SJCRH30 (cell line): ENCODE results near the gene TBCE. TPM values are rescaled to one million over a fixed set of nuclear protein-coding genes. Genes with fewer than 3 reads are reported as not detected.

Experiments used
- DNase-seq, 2 experiments: peaks; one replicate each; pipeline ENCODE4 v3.0.0-alpha.2; 2015 to 2020
- H3K27ac ChIP-seq: fragments of 250-450 bp; sonication (Bioruptor Pico); 2 replicates; pipeline ENCODE4 v1.5.1; 2020; ENCODE audit warnings: mild to moderate bottlenecking, moderate library complexity
- H3K27me3 ChIP-seq: fragments of 250-450 bp; sonication (Bioruptor Pico); 2 replicates; pipeline ENCODE4 v1.5.1; 2020; ENCODE audit warnings: mild to moderate bottlenecking, moderate library complexity
- H3K36me3 ChIP-seq: fragments of 250-450 bp; sonication (Bioruptor Pico); 2 replicates; pipeline ENCODE4 v1.5.1; 2020; ENCODE audit warnings: mild to moderate bottlenecking, moderate library complexity
- H3K4me1 ChIP-seq: fragments of 250-450 bp; sonication (Bioruptor Pico); 2 replicates; pipeline ENCODE4 v1.5.1; 2020; ENCODE audit warnings: mild to moderate bottlenecking, moderate library complexity
- H3K4me3 ChIP-seq: fragments of 250-450 bp; sonication (Bioruptor Pico); 2 replicates; pipeline ENCODE4 v1.5.1; 2020; ENCODE audit warnings: mild to moderate bottlenecking, moderate library complexity
- H3K9me3 ChIP-seq: fragments of 250-450 bp; sonication (Bioruptor Pico); replicated peaks from 2 replicates; pipeline ENCODE4 v1.5.1; 2020; ENCODE audit warnings: mild to moderate bottlenecking, moderate library complexity
- total RNA-seq: library from RNA; depleted of rRNA; stranded (reverse); fragments of >200 nt; shearing (Covaris generic); gene quantifications from 2 replicates; pipeline ENCODE4 v1.2.3, GENCODE V29; 2014

Gene TBCE
- total RNA-seq, 1 experiment from 2014 or later: 38.6 TPM

- H3K36me3 ChIP-seq: no peaks in the 10 kb centered on the region; the same call in 1 of the 2 replicates
- H3K9me3 ChIP-seq: no peaks in the 10 kb centered on the region
- H3K27ac ChIP-seq: peak overlapping the region; percentile 7; the same call in 1 of the 2 replicates
Measured at GRCh38 chr1:235411489-235412486, 44.6 kb downstream of the TBCE start.

DNA sequence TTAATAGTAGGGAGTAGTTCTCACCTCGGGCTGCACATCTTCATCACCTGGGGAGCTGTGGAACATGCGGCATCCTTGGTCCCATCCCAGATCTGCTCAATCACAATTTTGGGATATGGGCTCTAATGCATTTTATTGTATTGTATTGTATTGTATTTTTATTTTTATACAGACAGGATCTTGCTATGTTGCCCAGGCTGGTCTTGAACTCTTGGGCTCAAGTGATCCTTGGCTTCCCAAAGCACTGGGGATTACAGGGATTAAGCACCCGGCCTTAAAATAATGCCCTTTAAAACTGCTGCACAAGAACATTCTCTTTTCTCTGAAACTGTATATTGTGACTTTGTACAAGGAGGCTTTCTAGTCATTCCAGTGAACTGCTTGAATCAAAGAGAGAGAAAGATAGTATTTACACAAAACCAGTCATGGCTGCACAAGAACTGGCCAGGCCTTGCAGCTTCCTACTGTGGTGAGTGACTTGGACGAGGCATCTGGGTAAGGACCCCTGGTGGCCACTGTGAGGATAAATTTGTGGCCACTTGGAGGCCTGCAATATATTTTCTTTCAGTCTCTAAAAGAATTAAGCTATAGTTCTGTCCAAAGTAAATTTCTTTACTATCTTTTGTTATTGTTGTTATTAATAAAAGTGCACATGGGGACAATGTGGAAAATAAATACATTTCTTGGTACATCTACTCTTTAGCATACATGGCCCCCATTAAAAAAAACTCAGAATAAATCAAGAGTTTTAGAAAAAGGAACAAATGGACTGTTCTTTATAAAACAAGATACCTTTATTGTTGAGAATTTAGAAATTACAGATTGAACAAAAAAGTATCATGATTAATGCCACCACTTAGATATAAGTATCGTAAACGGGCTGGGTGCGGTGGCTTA, 48.0 kb downstream of the TBCE start:
- peaks cover 2% of the 10 kb centered on the region; the same call in 1 of the 2 replicates for H3K36me3 ChIP-seq
- H3K4me1 ChIP-seq: no peaks in the 10 kb centered on the region
- no peaks in the 10 kb centered on the region for H3K27me3 ChIP-seq
- H3K9me3 ChIP-seq: no peaks in the 10 kb centered on the region
- no peak overlapping the region for H3K27ac ChIP-seq
- peak; percentile 76 to 85 for DNase-seq
- no peak overlapping the region for H3K4me3 ChIP-seq

More at GRCh38 chr1:235411489-235412486, 44.6 kb downstream of the TBCE start:
- Histone ChIP-seq H3K27me3 (no peaks in the 10 kb centered on the region), H3K4me1 (peaks cover 24% of the 10 kb centered on the region), H3K4me3 (no peak overlapping the region)
- DNase-seq: peak in 1 of 2 experiments; percentile 39

DNA sequence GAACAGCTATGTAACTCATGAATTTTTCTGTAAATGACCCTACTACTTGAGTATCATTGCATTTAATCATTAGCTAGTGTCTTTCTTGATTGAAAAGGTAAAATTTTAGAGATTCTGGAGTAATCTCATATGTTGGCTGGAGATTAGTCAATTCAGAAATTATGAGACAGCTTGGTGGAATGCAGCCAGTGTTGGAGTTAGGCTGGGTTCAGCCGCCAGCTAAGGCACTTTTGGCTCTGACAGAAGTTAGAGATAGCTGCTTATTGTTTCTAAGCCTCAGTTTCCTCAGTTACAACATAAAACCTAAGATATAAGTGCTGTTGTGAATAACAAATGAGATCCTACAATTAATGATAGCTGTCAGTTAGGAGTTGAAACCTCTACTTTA, 49.4 kb downstream of the TBCE start:
- Histone ChIP-seq H3K9me3 (no peaks in the 10 kb centered on the region), H3K36me3 (peaks cover 2% of the 10 kb centered on the region; the same call in 1 of the 2 replicates), H3K27me3 (no peaks in the 10 kb centered on the region), H3K4me1 (no peaks in the 10 kb centered on the region; the same call in 1 of the 2 replicates), H3K4me3 (no peak overlapping the region), H3K27ac (no peak overlapping the region)
- DNase-seq: no peak

- H3K36me3 ChIP-seq: peaks cover 2% of the 10 kb centered on the region; the same call in 1 of the 2 replicates
- peaks cover 5% of the 10 kb centered on the region for H3K4me1 ChIP-seq
- DNase-seq: peak; percentile 49 to 81
- no peaks in the 10 kb centered on the region for H3K9me3 ChIP-seq
- H3K27me3 ChIP-seq: no peaks in the 10 kb centered on the region
- no peak overlapping the region for H3K4me3 ChIP-seq
- no peak overlapping the region for H3K27ac ChIP-seq
Measured at GRCh38 chr1:235417086-235417697, 50.0 kb downstream of the TBCE start.

DNA sequence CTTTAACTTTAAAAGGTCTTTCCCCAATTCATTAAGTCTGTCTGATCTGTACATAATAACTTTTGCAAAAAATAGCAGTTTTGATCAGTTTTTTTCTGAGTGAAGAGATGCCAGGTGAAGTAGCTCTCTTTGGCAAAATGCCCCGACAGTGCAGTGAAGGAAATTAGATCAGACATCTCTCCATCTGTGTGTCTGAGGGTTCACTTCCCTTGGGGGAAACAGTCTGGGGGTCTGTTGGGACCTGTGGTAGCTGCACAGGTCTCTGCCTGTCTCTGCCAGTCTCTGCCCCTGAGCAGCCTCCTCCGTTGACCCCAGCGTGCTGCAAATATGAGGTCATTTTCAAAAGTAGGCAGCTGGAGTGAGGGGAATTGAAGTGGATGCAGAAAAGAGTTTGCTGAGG, 54.5 kb downstream of the TBCE start:
- DNase-seq: peak; percentile 25 to 38
- H3K27me3 ChIP-seq: no peaks in the 10 kb centered on the region
- H3K9me3 ChIP-seq: no peaks in the 10 kb centered on the region
- H3K27ac ChIP-seq: no peak overlapping the region
- H3K36me3 ChIP-seq: 0 out of 2 replicates have a peak, but pooled peaks cover 2% of the 10 kb centered on the region
- no peak overlapping the region for H3K4me3 ChIP-seq
- H3K4me1 ChIP-seq: peaks cover 15% of the 10 kb centered on the region

DNA sequence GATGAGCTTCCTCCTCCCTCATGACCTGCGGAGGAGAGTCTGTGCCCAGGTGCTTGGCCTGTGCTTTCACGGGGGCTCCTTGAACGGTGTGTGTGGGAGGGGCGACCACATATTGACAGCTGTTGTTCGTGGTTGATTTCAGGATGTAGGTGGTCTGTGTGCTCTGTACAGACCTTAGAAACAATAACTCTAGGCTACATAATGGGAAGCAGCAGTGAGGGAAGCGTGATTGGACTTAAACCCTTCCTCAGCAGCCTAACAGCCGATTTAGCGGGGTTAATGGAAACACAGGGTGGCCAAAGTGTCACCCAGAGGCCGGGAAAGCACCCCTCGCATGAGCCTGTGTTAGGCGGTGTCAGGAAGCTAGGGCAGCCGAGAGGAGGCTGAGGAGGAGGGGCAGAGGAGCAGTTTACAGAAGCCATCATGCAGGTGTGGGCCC, 56.0 kb downstream of the TBCE start:
- Histone ChIP-seq H3K4me3 (no peak overlapping the region), H3K27me3 (no peaks in the 10 kb centered on the region), H3K9me3 (no peaks in the 10 kb centered on the region), H3K36me3 (no peaks in the 10 kb centered on the region), H3K4me1 (peaks cover 15% of the 10 kb centered on the region), H3K27ac (0 out of 2 replicates have a peak overlapping the region, but pooled peaks have one; percentile 20)
- peak; percentile 28 to 62 for DNase-seq

GRCh38 chr1:235424092-235424491, 56.9 kb downstream of the TBCE start:
- no peak overlapping the region for H3K27ac ChIP-seq
- no peak overlapping the region for H3K4me3 ChIP-seq
- peaks cover 15% of the 10 kb centered on the region for H3K4me1 ChIP-seq
- no peaks in the 10 kb centered on the region for H3K36me3 ChIP-seq
- no peaks in the 10 kb centered on the region for H3K9me3 ChIP-seq
- no peaks in the 10 kb centered on the region for H3K27me3 ChIP-seq
- DNase-seq: no peak

- Histone ChIP-seq H3K27ac (no peak overlapping the region), H3K9me3 (no peaks in the 10 kb centered on the region), H3K4me1 (peaks cover 15% of the 10 kb centered on the region), H3K4me3 (no peak overlapping the region), H3K27me3 (no peaks in the 10 kb centered on the region), H3K36me3 (no peaks in the 10 kb centered on the region)
- DNase-seq: no peak
Measured at GRCh38 chr1:235425357-235425756, 58.1 kb downstream of the TBCE start.

DNA sequence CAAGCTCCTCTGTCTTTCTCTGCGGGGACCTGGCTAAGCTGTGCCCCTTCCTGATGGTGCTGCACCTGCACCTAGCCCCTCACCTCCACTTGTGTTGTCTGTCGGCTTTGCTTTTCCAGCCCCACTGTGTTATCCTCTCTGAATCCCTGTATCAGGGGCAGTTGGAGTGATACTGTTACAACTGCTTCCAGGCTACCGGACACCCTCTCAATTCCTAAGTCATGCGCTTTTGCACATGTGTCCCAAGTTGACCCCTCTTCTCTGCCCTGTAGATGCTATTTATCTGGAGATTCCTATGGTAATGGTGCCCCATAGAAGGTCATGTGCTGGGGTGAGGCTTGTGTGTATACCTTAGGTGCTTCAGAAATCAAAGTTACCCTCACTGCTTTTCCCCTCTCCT, 58.9 kb downstream of the TBCE start:
- no peak overlapping the region for H3K27ac ChIP-seq
- no peaks in the 10 kb centered on the region for H3K27me3 ChIP-seq
- H3K4me1 ChIP-seq: peaks cover 15% of the 10 kb centered on the region
- no peaks in the 10 kb centered on the region for H3K36me3 ChIP-seq
- H3K4me3 ChIP-seq: no peak overlapping the region
- H3K9me3 ChIP-seq: no peaks in the 10 kb centered on the region
- no peak for DNase-seq

DNA sequence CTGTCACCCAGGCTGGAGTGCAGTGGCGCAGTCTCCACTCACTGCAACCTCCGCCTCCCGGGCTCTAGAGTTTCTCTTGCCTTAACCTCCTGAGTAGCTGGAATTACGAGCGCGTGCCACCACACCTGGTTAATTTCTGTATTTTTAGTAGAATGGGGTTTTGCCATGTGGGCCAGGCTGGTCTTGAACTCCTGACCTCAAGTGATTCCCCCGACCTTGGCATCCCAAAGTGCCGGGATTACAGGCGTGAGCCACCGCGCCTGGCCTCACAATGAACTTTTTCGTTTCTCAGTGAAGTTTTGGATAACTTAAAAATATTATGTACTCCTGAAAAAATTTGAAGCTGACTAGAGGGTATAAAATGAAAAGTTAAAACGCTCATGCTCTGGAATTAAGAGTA, 59.5 kb downstream of the TBCE start:
- DNase-seq: no peak
- no peak overlapping the region for H3K4me3 ChIP-seq
- H3K27ac ChIP-seq: no peak overlapping the region

DNA sequence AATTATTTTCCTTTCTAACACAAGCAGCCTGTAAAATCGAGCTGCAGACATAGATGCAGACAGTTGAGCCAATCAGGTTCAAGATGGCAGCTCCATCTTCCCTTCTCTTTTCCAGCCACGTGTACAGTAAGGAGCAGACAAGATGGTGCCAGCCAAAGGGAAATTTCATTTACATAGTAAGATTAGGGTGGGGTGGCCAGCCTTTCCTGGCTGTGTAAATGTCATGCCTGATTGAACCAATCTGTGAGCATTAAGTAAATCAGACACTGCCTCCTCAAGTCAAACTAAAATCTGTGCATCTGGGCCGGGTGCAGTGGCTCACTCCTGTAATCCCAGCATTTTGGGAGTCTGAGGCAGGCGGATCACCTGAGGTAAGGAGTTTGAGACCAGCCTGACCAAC, 60.2 kb downstream of the TBCE start:
- H3K4me3 ChIP-seq: no peak overlapping the region
- H3K27ac ChIP-seq: no peak overlapping the region
- H3K27me3 ChIP-seq: no peaks in the 10 kb centered on the region
- H3K4me1 ChIP-seq: peaks cover 11% of the 10 kb centered on the region
- DNase-seq: no peak
- no peaks in the 10 kb centered on the region for H3K36me3 ChIP-seq
- H3K9me3 ChIP-seq: no peaks in the 10 kb centered on the region

More for the DNA sequence above, 59.5 kb downstream of the TBCE start:
- Histone ChIP-seq H3K36me3 (no peaks in the 10 kb centered on the region), H3K4me1 (peaks cover 15% of the 10 kb centered on the region), H3K27me3 (no peaks in the 10 kb centered on the region), H3K9me3 (no peaks in the 10 kb centered on the region)

- Histone ChIP-seq H3K4me1 (no peaks in the 10 kb centered on the region), H3K4me3 (no peak overlapping the region), H3K9me3 (no peaks in the 10 kb centered on the region), H3K27me3 (no peaks in the 10 kb centered on the region), H3K36me3 (no peaks in the 10 kb centered on the region), H3K27ac (no peak overlapping the region)
- DNase-seq: no peak
Measured at GRCh38 chr1:235429143-235429542, 61.9 kb downstream of the TBCE start.

- H3K9me3 ChIP-seq: no peaks in the 10 kb centered on the region
- no peaks in the 10 kb centered on the region for H3K36me3 ChIP-seq
- no peak overlapping the region for H3K4me3 ChIP-seq
- DNase-seq: no peak
- no peaks in the 10 kb centered on the region for H3K4me1 ChIP-seq
- H3K27me3 ChIP-seq: no peaks in the 10 kb centered on the region
- no peak overlapping the region for H3K27ac ChIP-seq
Measured at GRCh38 chr1:235430991-235431390, 63.8 kb downstream of the TBCE start.

DNA sequence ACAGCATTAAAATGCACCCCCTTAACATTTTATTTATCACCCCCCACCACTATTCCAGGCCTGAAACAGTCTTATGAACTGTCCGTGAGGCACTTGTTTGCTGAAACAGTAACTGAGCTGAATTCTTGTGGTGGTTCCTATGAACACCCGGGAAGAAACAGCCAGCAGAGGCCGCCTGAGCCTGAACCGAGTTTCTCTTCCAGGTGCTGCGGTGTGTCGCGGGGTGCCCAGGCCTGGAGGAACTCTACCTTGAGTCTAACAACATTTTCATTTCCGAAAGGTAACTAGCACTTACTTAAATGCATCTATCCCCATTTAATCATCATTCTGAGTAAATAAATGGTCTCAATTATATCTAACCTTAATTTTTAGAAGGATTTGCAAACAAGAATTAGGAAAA, 66.8 kb downstream of the TBCE start:
- Histone ChIP-seq H3K4me3 (no peak overlapping the region), H3K9me3 (no peaks in the 10 kb centered on the region), H3K27ac (no peak overlapping the region), H3K36me3 (peaks cover 4% of the 10 kb centered on the region; the same call in 1 of the 2 replicates), H3K4me1 (no peaks in the 10 kb centered on the region), H3K27me3 (no peaks in the 10 kb centered on the region)
- DNase-seq: no peak
